Panc1 (cell line): Measurements from ENCODE around the gene CCDC102A. TPM values are rescaled to one million over a fixed set of nuclear protein-coding genes. Genes with fewer than 3 reads are reported as not detected.
"Not testable (repeated sequence)": the region's sequence is repeated elsewhere in the genome, so short reads cannot be mapped to it uniquely, and the experiment has no call there.

Experiments
- ATAC-seq: fragments of 200-7000 bp; cut with Tn5 transposase; 2 replicates; pipeline ENCODE4 v1.9.1; 2020; ENCODE audit warnings: mild to moderate bottlenecking, moderate library complexity
- BruUV-seq: library from RNA; stranded (reverse); fragments of 400-500 nt; replicated peaks from 2 replicates; lab custom pipeline; 2021; lab: Mats Ljungman, UMichigan
- CTCF ChIA-PET: fragments of 300-600 bp; sonication (Branson Sonifier 250); formaldehyde crosslinking; loops from one replicate; lab custom pipeline; 2022; ENCODE audit warnings: antibody characterized with exemption; lab: Charles Lee
- POLR2A ChIA-PET: fragments of 300-600 bp; sonication (Branson Sonifier 250); formaldehyde crosslinking; loops from one replicate; lab custom pipeline; 2022; ENCODE audit warnings: antibody characterized with exemption; lab: Charles Lee
- DNase-seq: peaks from one replicate; pipeline ENCODE4 v3.0.0-alpha.2; 2010; ENCODE audit warnings: low read depth, low spot score
- H3K27ac ChIP-seq: 2 replicates; pipeline ENCODE4 v1.5.1; 2011; ENCODE audit warnings: mild to moderate bottlenecking, low read length, inconsistent platforms
- H3K27me3 ChIP-seq: fragments of 200-500 bp; sonication (Bioruptor generic); 2 replicates; pipeline ENCODE4 v1.6.0; 2014; ENCODE audit warnings: low read length, inconsistent platforms; ENCODE audit not compliant: control insufficient read depth, insufficient read depth
- H3K36me3 ChIP-seq: fragments of 200-500 bp; sonication (Bioruptor generic); 2 replicates; pipeline ENCODE4 v1.5.1; 2014; ENCODE audit warnings: inconsistent platforms, mild to moderate bottlenecking, low read length, moderate library complexity; ENCODE audit not compliant: control insufficient read depth, insufficient read depth
- H3K4me1 ChIP-seq: 2 replicates; pipeline ENCODE4 v1.5.1; 2011; ENCODE audit warnings: inconsistent platforms, mild to moderate bottlenecking, low read length, moderate library complexity; ENCODE audit not compliant: control insufficient read depth, insufficient read depth
- H3K4me3 ChIP-seq, 2 experiments: 2 replicates each; pipeline ENCODE4 v1.5.1; 2011 to 2012; ENCODE audit warnings: low read depth in 2 of 2, low read length in 2 of 2, mild to moderate bottlenecking in 2 of 2, inconsistent platforms in 1 of 2, moderate library complexity in 1 of 2
- H3K9me3 ChIP-seq: fragments of 200-500 bp; sonication (Bioruptor generic); 2 replicates; pipeline ENCODE4 v1.5.1; 2014; ENCODE audit warnings: low read depth, mild to moderate bottlenecking, inconsistent platforms, low read length, moderate library complexity; ENCODE audit not compliant: control insufficient read depth, insufficient read depth
- CTCF ChIP-seq: fragments of 450-650 bp; IDR thresholded peaks from 2 replicates; pipeline ENCODE4 v1.5.1; 2017; ENCODE audit warnings: mild to moderate bottlenecking
- POLR2AphosphoS5 ChIP-seq: IDR thresholded peaks from 2 replicates; pipeline ENCODE4 v1.6.1; 2012; ENCODE audit warnings: mild to moderate bottlenecking, low read depth, low read length, moderate library complexity
- REST ChIP-seq, 2 experiments: IDR thresholded peaks; 2 replicates each; pipeline ENCODE4 v1.6.1; 2011 to 2012; ENCODE audit warnings: low read depth in 2 of 2, control low read depth in 1 of 2, low read length in 1 of 2, mild to moderate bottlenecking in 1 of 2, moderate library complexity in 1 of 2; ENCODE audit not compliant: insufficient read depth in 1 of 2
- SIN3A ChIP-seq: IDR thresholded peaks from 2 replicates; pipeline ENCODE4 v1.6.1; 2012; ENCODE audit warnings: low read depth, mild to moderate bottlenecking, low read length, moderate library complexity, borderline replicate concordance; ENCODE audit not compliant: insufficient read depth
- TCF7L2 ChIP-seq: IDR thresholded peaks from 2 replicates; pipeline ENCODE4 v1.6.1; 2011; ENCODE audit warnings: mild to moderate bottlenecking, low read depth, low read length, inconsistent platforms
- in situ Hi-C: cut with HindIII; loops from 2 replicates; pipeline ENCODE4 v1.10.0; 2016; ENCODE audit warnings: low sequenced_read_pairs, low pct_unique_long_range_greater_than_20kb
- intact Hi-C: fragments of 100-400 bp; cut with micrococcal nuclease; formaldehyde crosslinking; loops from one replicate; pipeline ENCODE4 v1.10.0; 2022; ENCODE audit not compliant: unreplicated experiment
- total RNA-seq: library from RNA; stranded (reverse); gene quantifications from one replicate; pipeline ENCODE4 v1.2.1, GENCODE V29; 2021; ENCODE audit not compliant: unreplicated experiment

The CCDC102A gene
- total RNA-seq, 1 experiment from 2014 or later = 12.9 TPM

- in situ Hi-C loops, H3K9me3 ChIP-seq, H3K27me3 ChIP-seq, POLR2A ChIA-PET, H3K4me1 ChIP-seq, BruUV-seq, H3K4me3 ChIP-seq, intact Hi-C loops, H3K36me3 ChIP-seq, H3K27ac ChIP-seq, DNase-seq, ATAC-seq: not testable (repeated sequence)
- CTCF ChIA-PET = interaction anchor here (0.6 kb wide), 1 partner anchor 43 kb away, joined by 11 read pairs; no protein-coding TSS in a partner anchor
Observed at GRCh38 chr16:57499941-57500340, 36.4 kb downstream of the CCDC102A start.

DNA sequence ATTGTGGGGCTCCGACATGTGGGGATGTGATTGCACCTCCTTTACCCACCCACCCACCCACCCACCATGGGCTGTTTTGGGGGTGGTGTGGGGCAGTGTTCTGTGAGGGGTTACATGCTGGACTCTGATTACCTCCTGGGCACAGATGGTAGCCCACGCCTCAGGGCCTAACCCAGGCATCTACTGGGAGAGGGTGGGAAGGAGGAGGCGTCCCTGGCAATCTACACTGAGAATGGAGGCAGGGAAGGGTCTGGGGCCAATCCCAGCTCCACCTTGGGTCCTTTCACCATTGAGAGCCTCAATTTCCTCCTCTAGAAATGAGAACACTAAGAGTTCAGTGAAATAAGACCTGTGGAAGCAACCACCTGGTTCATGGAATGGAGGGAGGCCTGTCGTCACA is 38.3 kb downstream of the CCDC102A start:
- ATAC-seq = no peak
- BruUV-seq = no TSS peak
- CTCF ChIA-PET = no interaction called here

More for the DNA sequence above, 38.3 kb downstream of the CCDC102A start:
- intact Hi-C loops (no loop called here), in situ Hi-C loops (no loop called here)
- no peak for TF ChIP-seq TCF7L2
- TF ChIP-seq REST (IDR thresholded peaks at IDR 0.05; ENCODE audit: insufficient read depth in 1 of 2, low read depth in 2 of 2, low read length in 1 of 2) = no peak
- TF ChIP-seq POLR2AphosphoS5 = no peak
- TF ChIP-seq SIN3A = no peak
- no peak for TF ChIP-seq CTCF
- Histone ChIP-seq H3K36me3 (no peaks in the 10 kb centered on the region), H3K4me1 (no peaks in the 10 kb centered on the region), H3K27ac (no peak overlapping the region), H3K27me3 (no peaks in the 10 kb centered on the region), H3K9me3 (no peaks in the 10 kb centered on the region), H3K4me3 (no peak overlapping the region)
- DNase-seq = no peak
- POLR2A ChIA-PET = interaction anchor here (0.7 kb wide), 1 partner anchor 12 kb away, joined by 9 read pairs; the partner anchor contains the start of gene DOK4
